Nephron (organoid): Measurements from ENCODE around the gene MACROD2.
"Not testable (repeated sequence)": the region's sequence is repeated elsewhere in the genome, so short reads cannot be mapped to it uniquely, and the experiment has no call there.

ENCODE experiments used
- H3K27ac Mint-ChIP-seq, 3 experiments: 2 replicates each; pipeline ENCODE4 v1.8.0; 2020; ENCODE audit warnings: mixed read lengths in 3 of 3, mild to moderate bottlenecking in 2 of 3, moderate library complexity in 1 of 3
- H3K27me3 Mint-ChIP-seq: 2 replicates; pipeline ENCODE4 v1.8.0; 2021; ENCODE audit warnings: low read depth, mild to moderate bottlenecking, moderate library complexity, mixed read lengths
- H3K36me3 Mint-ChIP-seq: 2 replicates; pipeline ENCODE4 v1.8.0; 2020; ENCODE audit warnings: low read depth, mixed read lengths
- H3K4me1 Mint-ChIP-seq: 2 replicates; pipeline ENCODE4 v1.8.0; 2020; ENCODE audit warnings: mixed read lengths
- H3K4me3 Mint-ChIP-seq, 3 experiments: 2 replicates each; pipeline ENCODE4 v1.8.0; 2020; ENCODE audit warnings: mild to moderate bottlenecking in 3 of 3, mixed read lengths in 3 of 3, moderate library complexity in 2 of 3
- H3K9me3 Mint-ChIP-seq: 2 replicates; pipeline ENCODE4 v1.8.0; 2020; ENCODE audit warnings: mixed read lengths
- CTCF ChIP-seq, 3 experiments: fragments of 200-600 bp; sonication (generic); IDR thresholded peaks; one replicate each; pipeline ENCODE4 v1.5.0; 2021; ENCODE audit warnings: antibody characterized with exemption in 3 of 3; ENCODE audit not compliant: unreplicated experiment in 3 of 3

Gene MACROD2

GRCh38 chr20:15807271-15807670 lies 1812.0 kb downstream of the MACROD2 start:
- Mint-ChIP-seq H3K36me3 (no peaks in the 10 kb centered on the region), H3K27ac (no peak overlapping the region), H3K4me1 (peaks cover 6% of the 10 kb centered on the region), H3K4me3 (no peak overlapping the region), H3K27me3 (no peaks in the 10 kb centered on the region), H3K9me3 (peaks cover 12% of the 10 kb centered on the region)
- no peak for TF ChIP-seq CTCF (IDR thresholded peaks at IDR 0.05; ENCODE audit: unreplicated experiment in 3 of 3)

- not testable (repeated sequence) for H3K4me1 Mint-ChIP-seq, H3K27me3 Mint-ChIP-seq, H3K36me3 Mint-ChIP-seq, H3K4me3 Mint-ChIP-seq, H3K27ac Mint-ChIP-seq
- H3K9me3 Mint-ChIP-seq, result peaks cover 12% of the 10 kb centered on the region
These were observed 1812.5 kb downstream of the MACROD2 start for GRCh38 chr20:15807771-15808170.

- Mint-ChIP-seq H3K4me1 (peaks cover 5% of the 10 kb centered on the region), H3K4me3 (no peak overlapping the region), H3K27me3 (no peaks in the 10 kb centered on the region), H3K27ac (no peak overlapping the region), H3K36me3 (no peaks in the 10 kb centered on the region), H3K9me3 (peaks cover 12% of the 10 kb centered on the region)
- TF ChIP-seq CTCF (IDR thresholded peaks at IDR 0.05; ENCODE audit: unreplicated experiment in 3 of 3), result no peak
These were observed 1816.6 kb downstream of the MACROD2 start for GRCh38 chr20:15811951-15812350.

- no peaks in the 10 kb centered on the region for H3K27me3 Mint-ChIP-seq
- no peak overlapping the region for H3K27ac Mint-ChIP-seq
- TF ChIP-seq CTCF (IDR thresholded peaks at IDR 0.05; ENCODE audit: unreplicated experiment in 3 of 3), result no peak
- peaks cover 12% of the 10 kb centered on the region for H3K9me3 Mint-ChIP-seq
- H3K4me1 Mint-ChIP-seq, result peaks cover 5% of the 10 kb centered on the region
- H3K4me3 Mint-ChIP-seq, result no peak overlapping the region
- H3K36me3 Mint-ChIP-seq, result no peaks in the 10 kb centered on the region
These were observed 1817.4 kb downstream of the MACROD2 start for GRCh38 chr20:15812696-15813095.

- TF ChIP-seq CTCF (IDR thresholded peaks at IDR 0.05; ENCODE audit: unreplicated experiment in 3 of 3), result no peak
- Mint-ChIP-seq H3K27me3 (no peaks in the 10 kb centered on the region), H3K4me3 (no peak overlapping the region), H3K9me3 (peaks cover 3% of the 10 kb centered on the region), H3K36me3 (no peaks in the 10 kb centered on the region), H3K27ac (no peak overlapping the region), H3K4me1 (peaks cover 5% of the 10 kb centered on the region)
These were observed 1819.0 kb downstream of the MACROD2 start for GRCh38 chr20:15814360-15814759.

GRCh38 chr20:15814911-15815310 lies 1819.6 kb downstream of the MACROD2 start:
- no peaks in the 10 kb centered on the region for H3K27me3 Mint-ChIP-seq
- no peak overlapping the region for H3K4me3 Mint-ChIP-seq
- no peak for TF ChIP-seq CTCF (IDR thresholded peaks at IDR 0.05; ENCODE audit: unreplicated experiment in 3 of 3)
- H3K36me3 Mint-ChIP-seq, result no peaks in the 10 kb centered on the region
- peaks cover 3% of the 10 kb centered on the region for H3K9me3 Mint-ChIP-seq
- peaks cover 5% of the 10 kb centered on the region for H3K4me1 Mint-ChIP-seq
- no peak overlapping the region for H3K27ac Mint-ChIP-seq
